SH-SY5Y (cell line): ENCODE measurements around the gene PSMB4.

Experiments used
- GATA2 ChIP-seq: IDR thresholded peaks from 2 replicates; pipeline ENCODE4 v1.6.1; 2011; ENCODE audit warnings: mild to moderate bottlenecking, low read depth, low read length
- GATA3 ChIP-seq: IDR thresholded peaks from 2 replicates; pipeline ENCODE4 v1.6.1; 2011; ENCODE audit warnings: low read depth, mild to moderate bottlenecking, low read length, moderate library complexity

DNA sequence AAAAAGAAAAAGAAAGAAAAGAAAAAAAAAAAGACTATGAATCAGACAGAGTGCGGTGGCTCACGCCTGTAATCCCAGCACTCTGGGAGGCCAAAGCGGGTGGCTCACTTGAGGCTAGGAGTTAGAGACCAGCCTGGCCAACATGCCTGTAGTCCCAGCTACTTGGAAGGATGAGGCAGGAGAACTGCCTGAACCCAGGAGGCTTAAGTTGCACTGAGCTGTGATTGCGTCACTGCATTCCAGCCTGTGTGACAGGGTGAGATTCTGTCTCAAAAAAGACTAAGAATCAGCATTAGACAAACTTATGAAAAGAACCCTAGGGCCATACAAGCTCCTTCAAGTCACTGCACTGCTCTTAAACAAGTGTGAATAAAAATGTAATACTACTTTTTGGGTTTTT lies 16.9 kb downstream of the PSMB4 start:
- no peak for TF ChIP-seq GATA2
- no peak for TF ChIP-seq GATA3
